GM21423 (cell line): Measurements from ENCODE around the gene MNAT1.
"Not testable (repeated sequence)": the region's sequence is repeated elsewhere in the genome, so short reads cannot be mapped to it uniquely, and the experiment has no call there.

ENCODE experiments used
- ATAC-seq: cut with Tn5 transposase; IDR thresholded peaks from one replicate; pipeline ENCODE4 v1.9.1; 2021; ENCODE audit warnings: mild to moderate bottlenecking, moderate library complexity; ENCODE audit not compliant: unreplicated experiment

Gene MNAT1

DNA sequence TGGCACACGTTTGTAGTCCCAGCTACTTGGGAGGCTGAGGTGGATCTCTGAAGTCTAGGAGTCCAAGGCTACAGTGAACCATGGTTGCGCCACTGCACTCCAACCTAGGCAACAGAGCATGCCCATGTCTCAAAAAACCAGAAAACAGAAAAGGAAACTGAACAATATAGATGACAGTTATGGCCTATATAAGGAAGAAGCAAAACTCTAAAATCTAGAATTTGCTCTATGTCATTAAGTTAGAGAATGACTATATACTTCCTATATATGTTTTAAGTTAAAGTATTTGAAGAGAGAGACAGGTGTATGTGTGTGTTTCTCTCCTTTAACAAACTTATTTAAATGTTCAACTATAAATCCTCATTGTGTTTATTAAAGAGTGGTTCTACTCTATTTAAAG lies 65.8 kb downstream of the MNAT1 start:
- no peak for ATAC-seq

DNA sequence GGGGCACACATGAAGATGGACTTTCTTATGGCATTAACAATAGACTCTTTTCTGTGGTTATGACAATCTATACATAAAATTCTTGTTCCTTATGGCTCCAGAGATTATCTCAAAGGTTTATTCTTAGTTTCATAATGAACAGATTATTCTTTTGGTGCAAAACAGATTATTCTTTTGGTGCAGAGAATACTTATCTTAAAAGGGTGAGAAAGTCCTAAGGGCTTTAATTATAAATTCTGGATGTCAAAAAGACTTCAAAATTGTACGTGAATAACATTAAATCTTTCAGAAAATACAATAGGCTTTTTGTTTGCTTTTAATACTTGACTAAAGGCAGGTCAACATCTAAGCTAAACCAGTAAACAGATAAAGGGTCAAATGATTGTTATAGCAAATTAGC lies 69.3 kb downstream of the MNAT1 start:
- no peak for ATAC-seq

DNA sequence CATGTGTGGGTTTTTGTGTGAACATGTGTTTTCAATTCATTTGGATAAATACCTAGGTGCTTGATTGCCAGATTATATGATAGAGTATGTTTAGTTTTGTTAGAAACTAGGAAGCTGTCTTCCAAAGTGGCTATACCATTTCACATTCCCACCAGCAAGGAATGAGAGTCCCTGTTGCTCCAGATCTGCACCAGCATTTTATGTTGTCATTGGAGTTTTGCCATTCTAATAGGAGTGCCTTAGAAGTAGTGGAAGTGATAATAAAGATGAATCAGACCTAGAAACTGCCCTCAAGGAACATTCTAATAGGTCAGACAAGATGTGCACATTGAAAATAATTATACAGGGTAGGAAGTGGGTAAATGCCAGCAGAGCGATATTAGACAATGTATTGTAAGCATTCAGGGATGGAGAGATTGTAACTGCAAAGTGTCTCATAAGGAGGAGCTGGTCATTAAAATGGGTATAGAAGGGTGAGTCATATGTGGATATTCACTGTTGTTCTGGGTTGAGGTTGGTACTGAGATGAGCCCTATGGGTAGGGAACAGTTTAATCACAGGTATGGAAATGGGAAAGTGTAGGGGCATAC lies 71.4 kb downstream of the MNAT1 start:
- ATAC-seq: no peak

- ATAC-seq: no peak
These were observed 72.7 kb downstream of the MNAT1 start for GRCh38 chr14:60807247-60807646.

DNA sequence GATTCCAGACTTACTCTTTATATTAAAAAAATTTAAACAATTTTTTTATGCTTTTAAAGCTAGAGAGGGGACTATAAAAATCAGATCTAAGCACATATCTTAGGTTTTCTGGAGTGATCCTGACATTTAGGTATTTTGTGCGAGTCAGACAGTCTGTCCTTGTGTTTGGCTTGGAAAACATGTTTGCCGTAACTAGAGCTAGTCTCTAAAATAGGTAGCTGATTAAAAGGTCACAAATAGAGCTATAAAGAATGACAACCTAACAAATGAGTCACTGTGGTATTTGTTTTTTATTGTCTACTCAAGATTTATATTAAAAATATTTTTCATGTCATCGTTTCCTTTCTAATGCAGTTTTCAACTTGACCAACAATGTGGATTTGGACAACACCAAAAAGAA lies 73.4 kb downstream of the MNAT1 start:
- no peak for ATAC-seq

- no peak for ATAC-seq
These were observed 78.4 kb downstream of the MNAT1 start for GRCh38 chr14:60812987-60813386.

DNA sequence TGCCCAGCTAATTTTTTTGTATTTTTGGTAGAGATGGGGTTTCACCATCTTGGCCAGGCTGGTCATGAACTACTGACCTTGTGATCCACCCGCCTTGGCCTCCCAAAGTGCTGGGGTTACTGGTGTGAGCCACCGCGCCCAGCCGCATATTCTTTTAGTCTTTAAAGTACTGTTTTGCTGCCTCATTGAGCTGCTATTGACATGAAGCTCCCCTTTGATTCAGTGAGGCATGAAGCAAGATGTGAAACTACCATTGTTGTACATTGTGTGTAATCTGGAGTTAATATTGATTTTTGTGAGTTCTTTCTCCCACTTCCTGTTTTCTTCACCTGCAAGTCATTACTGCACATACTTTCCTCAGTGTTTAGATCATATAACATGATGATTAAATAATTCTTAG lies 80.8 kb downstream of the MNAT1 start:
- peak; percentile 96 for ATAC-seq

GRCh38 chr14:60817113-60817512 lies 82.6 kb downstream of the MNAT1 start:
- no peak for ATAC-seq

- no peak for ATAC-seq
These were observed 85.0 kb downstream of the MNAT1 start for GRCh38 chr14:60819575-60819974.

DNA sequence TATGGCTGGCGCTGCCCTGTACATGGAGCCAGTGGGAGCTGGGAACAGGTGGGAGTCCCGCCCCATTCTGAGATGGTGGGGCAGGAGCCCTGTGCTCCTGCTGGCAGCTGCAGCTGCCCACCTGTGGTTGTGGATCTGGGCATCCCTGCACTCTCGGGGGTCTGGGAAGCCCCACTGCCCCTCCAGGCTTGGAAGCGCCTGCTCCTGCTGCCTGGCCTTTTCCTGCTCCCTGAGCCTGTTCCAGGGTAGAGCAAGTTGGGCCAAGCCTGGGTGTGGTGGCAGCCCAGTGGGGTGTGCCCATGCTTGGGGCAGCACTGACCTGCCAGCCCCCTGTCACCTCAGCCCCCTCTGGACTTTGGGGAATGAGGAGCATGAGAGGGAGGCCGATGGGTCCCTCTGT lies 104.0 kb downstream of the MNAT1 start:
- ATAC-seq: no peak

- no peak for ATAC-seq
These were observed 104.5 kb downstream of the MNAT1 start for GRCh38 chr14:60839057-60839456.

DNA sequence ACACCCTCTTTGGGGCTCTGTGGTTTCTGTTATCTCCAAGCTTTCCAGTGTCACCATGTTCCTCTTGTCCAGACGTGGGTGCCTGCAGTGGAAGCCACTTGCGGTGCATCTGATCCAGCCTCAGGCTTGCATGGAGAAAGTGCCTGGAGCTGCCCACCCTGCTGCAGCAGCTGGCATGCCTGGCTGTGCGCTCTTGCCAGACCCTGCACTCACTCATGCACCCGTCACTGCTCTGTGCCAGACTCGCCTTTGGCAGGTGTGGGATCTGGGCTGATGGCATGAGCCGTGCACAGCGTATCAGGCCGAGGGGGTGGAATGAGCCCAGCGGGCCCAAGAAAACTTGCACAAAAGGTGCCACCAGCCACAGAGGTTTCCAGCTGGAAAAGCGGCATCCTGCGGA lies 105.1 kb downstream of the MNAT1 start:
- no peak for ATAC-seq

DNA sequence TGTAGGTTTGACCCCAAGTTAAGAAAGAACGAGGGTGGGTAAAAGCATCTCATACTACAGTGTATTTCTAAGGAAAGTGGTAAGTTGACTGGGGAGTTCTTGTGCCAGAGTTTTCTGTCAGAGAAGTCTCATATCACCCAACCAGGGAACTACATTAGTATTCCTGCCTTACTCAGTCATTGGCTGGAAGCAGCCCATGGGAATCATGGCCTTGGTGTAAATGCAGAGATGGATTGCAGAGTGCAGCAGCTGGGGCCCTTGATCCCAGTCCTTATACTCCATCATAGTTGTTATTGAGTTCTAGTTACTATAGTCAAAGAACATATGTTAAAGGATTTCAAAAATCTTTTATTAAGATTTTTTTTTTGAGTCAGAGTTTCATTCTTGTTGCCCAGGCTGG lies 105.8 kb downstream of the MNAT1 start:
- no peak for ATAC-seq

- ATAC-seq: peak; percentile 93
These were observed 111.0 kb downstream of the MNAT1 start for GRCh38 chr14:60845523-60845922.

GRCh38 chr14:60848066-60848465 lies 113.5 kb downstream of the MNAT1 start:
- ATAC-seq: no peak

GRCh38 chr14:60851692-60852091 lies 117.1 kb downstream of the MNAT1 start:
- not testable (repeated sequence) for ATAC-seq

GRCh38 chr14:60856111-60856510 lies 121.5 kb downstream of the MNAT1 start:
- no peak for ATAC-seq

DNA sequence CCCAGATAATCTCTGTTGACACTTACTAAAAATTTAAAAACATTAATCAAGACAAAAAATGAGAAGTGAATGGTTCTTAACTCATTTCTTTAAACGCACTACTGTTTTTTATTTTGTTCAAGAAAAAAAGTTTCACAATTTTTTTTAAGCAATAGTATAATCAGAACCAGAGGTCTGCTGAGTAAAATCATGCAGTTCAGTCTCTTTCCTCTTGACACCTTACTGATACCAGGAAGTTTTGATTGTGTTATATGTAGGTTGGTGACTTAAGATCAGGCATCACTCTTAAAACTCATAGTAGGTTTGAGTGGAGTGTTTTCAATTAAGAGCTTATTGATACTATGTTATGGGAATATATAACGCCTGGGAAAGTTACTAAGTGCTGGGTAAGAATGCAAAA lies 125.0 kb downstream of the MNAT1 start:
- ATAC-seq: no peak

GRCh38 chr14:60861545-60862140 lies 127.1 kb downstream of the MNAT1 start:
- ATAC-seq: no peak

DNA sequence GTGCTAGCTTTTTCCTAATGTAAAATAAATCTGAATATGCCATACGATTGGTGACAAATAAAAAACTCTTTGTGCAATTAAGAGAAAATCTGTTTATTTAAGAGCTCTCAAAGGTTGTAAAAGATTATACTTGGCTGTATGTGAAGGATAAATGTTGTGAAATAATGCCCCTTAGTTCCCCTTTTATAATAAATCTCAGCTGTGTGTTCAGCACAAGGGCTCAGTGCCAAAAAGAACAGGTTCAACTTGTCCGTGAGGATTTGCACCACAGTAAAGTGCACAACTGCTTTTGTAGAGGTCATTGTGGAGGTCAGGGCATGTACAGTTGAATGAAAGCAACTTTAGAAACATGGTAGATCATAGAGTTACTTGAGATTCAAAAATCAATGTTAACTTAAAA lies 127.7 kb downstream of the MNAT1 start:
- ATAC-seq: no peak

DNA sequence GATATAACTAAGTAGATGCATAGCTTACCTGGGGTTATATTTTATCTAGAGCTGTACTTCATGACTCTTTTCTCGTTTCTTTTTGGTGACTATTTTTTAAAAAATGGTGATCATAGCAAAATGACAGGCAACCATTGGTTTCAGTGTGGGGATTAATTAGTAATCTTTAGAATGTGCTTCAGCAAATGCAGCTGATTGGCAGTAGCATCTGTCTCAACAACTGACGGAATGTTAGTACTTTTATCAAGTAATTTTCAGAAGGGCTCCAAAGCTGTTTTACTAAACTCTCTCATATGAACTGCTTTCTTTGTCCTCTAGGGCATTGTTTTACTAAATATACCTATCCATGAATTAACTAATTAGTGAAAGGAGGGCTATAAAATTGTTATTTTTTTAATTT lies 128.7 kb downstream of the MNAT1 start:
- no peak for ATAC-seq

- ATAC-seq: no peak
These were observed 131.0 kb downstream of the MNAT1 start for GRCh38 chr14:60865378-60866127.
